Measurements from ENCODE around the gene PTAR1. TPM values are rescaled to one million over a fixed set of nuclear protein-coding genes. Genes with fewer than 3 reads are reported as not detected.

Gene PTAR1
- polyA plus RNA-seq, 1 experiment, result 12.4 TPM

- Histone ChIP-seq H3K27me3 (ENCODE audit: control insufficient read depth, insufficient read depth, low read length) (no peaks in the 10 kb centered on the region), H3K4me3 (ENCODE audit: low read depth, low read length) (peak overlapping the region; percentile 84), H3K36me3 (ENCODE audit: control insufficient read depth, insufficient read depth, low read length) (no peaks in the 10 kb centered on the region)
- ChIA-PET CTCF (interaction anchor here (0.6 to 2.4 kb wide), 8 partner anchors 11 to 556 kb away, joined by 3 to 21 read pairs (median 4); no protein-coding TSS in a partner anchor), POLR2A (no interaction called here)
- TF ChIP-seq, protein P1, sequence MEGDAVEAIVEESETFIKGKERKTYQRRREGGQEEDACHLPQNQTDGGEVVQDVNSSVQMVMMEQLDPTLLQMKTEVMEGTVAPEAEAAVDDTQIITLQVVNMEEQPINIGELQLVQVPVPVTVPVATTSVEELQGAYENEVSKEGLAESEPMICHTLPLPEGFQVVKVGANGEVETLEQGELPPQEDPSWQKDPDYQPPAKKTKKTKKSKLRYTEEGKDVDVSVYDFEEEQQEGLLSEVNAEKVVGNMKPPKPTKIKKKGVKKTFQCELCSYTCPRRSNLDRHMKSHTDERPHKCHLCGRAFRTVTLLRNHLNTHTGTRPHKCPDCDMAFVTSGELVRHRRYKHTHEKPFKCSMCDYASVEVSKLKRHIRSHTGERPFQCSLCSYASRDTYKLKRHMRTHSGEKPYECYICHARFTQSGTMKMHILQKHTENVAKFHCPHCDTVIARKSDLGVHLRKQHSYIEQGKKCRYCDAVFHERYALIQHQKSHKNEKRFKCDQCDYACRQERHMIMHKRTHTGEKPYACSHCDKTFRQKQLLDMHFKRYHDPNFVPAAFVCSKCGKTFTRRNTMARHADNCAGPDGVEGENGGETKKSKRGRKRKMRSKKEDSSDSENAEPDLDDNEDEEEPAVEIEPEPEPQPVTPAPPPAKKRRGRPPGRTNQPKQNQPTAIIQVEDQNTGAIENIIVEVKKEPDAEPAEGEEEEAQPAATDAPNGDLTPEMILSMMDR (IDR thresholded peaks at IDR 0.05; ENCODE audit: insufficient read depth, low read depth, low read length), result no peak
- no peak for DNase-seq (ENCODE audit: low read depth)
These were observed 88.4 kb downstream of the PTAR1 start for GRCh38 chr9:69671311-69671878.

DNA sequence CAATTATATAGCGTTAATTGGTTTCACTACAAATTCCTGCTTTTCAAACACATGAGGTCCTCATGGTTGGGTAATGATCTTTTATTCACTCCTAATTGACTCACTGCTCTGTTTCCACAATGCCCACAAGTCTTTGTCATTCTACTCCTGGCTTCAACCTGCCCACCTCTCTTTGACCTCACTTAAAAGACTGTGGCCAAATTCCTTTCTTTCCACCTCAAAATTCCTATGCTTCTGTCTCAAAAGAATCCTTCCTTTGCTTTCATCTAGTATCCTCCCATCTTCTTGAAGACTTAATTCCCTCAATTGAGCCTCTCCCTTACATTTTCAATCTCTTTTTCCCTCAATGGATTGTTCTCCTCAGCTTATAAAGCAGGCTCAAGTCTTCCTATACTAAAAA lies 92.5 kb downstream of the PTAR1 start:
- CTCF ChIA-PET, result interaction anchor here (1.0 kb wide), 1 partner anchor 78 kb away, joined by 3 read pairs; no protein-coding TSS in a partner anchor
- no peaks in the 10 kb centered on the region for H3K36me3 ChIP-seq (ENCODE audit: control insufficient read depth, insufficient read depth, low read length)
- DNase-seq (ENCODE audit: low read depth), result no peak
- H3K27me3 ChIP-seq (ENCODE audit: control insufficient read depth, insufficient read depth, low read length), result no peaks in the 10 kb centered on the region
- POLR2A ChIA-PET, result no interaction called here
- no peak overlapping the region for H3K4me3 ChIP-seq (ENCODE audit: low read depth, low read length)
- TF ChIP-seq, protein P1 (IDR thresholded peaks at IDR 0.05; ENCODE audit: insufficient read depth, low read depth, low read length), result no peak

GRCh38 chr9:69660304-69660703 lies 99.5 kb downstream of the PTAR1 start:
- POLR2A ChIA-PET, result no interaction called here
- Histone ChIP-seq H3K4me3 (ENCODE audit: low read depth, low read length) (no peak overlapping the region), H3K27me3 (ENCODE audit: control insufficient read depth, insufficient read depth, low read length) (no peaks in the 10 kb centered on the region), H3K36me3 (ENCODE audit: control insufficient read depth, insufficient read depth, low read length) (no peaks in the 10 kb centered on the region; the same call in 1 of the 2 replicates)
- no peak for DNase-seq (ENCODE audit: low read depth)
- CTCF ChIA-PET, result interaction anchor here (1.2 to 4.0 kb wide), 2 partner anchors 12 to 17 kb away, joined by 3 to 21 read pairs; partner anchors contain the start of gene APBA1
- TF ChIP-seq, protein P1 (IDR thresholded peaks at IDR 0.05; ENCODE audit: insufficient read depth, low read depth, low read length), result no peak

Other genes starting within 250 kb of the PTAR1 start
- 4.6 and 4.8 TPM in 2 replicates for gene APBA1, start 87.6 kb downstream of the PTAR1 start, polyA plus RNA-seq (2011; rRNA removed)
- 0.13 and 0.20 TPM in 2 replicates for gene CFAP95, start 60.8 kb upstream of the PTAR1 start, polyA plus RNA-seq (2011; rRNA removed)